CD4-positive, alpha-beta T cell treated with Interleukin-2 at 100 ng/mL for 4 hours (primary cell): ENCODE results near the gene ISOC1.

ENCODE experiments used
- DNase-seq: peaks from one replicate; pipeline ENCODE4 v3.0.0-alpha.2; 2020; ENCODE audit warnings: low spot score

Gene ISOC1

DNA sequence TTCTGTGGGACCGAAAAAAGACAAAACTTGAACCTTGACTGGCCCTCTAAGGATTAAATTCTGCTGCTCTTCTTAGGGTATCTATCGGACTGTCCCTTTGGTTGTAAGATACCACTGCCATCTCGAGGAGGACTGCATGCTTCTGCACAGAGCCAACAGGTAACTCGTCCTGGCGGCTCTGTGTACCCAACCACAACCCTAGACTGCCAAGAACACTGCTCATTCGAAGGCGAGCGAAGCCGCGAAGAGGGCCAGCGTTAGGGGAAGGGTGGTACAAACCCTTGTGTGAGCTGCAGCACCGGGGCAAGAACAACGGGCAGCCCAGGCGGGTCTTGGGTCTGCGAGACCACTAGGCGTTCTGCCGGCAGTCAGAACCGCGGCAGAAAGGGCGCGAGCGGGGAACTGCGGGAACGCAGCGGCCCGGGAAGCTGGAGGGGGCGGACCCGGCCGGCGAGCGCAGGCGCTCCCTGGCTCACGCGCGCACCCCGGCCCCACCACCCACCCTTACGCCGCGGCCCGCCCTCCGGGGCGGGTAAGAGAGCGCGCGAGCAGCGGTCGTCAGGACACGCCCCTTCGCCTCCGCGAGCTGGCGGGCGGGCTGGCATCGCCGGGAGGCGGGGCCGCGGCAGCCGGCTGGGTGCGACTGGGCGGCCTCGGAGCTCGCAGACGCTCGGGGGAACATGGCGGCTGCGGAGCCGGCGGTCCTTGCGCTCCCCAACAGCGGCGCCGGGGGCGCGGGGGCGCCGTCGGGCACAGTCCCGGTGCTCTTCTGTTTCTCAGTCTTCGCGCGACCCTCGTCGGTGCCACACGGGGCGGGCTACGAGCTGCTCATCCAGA is at the start of gene ISOC1:
TSS of gene ISOC1 (plus strand) at position 663 of the 837 bp plus-strand sequence. CDS start at position 681, 18 bp downstream.
- peak; percentile 92 for DNase-seq

DNA sequence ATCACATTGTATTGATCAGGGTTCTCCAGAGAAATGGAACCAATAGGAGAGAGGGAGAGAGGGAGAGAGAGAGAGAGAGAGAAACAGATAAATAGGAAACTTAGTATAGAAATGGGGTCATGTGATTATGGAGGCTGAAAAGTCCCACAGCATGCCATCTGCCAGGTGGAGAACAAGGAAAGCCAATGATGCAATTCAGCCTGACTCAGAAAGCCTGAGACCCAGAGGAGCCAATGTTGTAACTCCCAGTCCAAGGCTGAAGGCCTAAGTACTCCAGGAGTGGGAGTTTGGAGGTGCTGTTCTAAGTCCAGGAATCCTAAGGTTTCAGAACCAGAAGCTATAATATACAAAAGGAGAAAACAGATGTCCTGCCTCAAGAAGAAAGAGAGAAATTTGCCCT is 48.4 kb upstream of the ISOC1 start:
- DNase-seq, result no peak

DNA sequence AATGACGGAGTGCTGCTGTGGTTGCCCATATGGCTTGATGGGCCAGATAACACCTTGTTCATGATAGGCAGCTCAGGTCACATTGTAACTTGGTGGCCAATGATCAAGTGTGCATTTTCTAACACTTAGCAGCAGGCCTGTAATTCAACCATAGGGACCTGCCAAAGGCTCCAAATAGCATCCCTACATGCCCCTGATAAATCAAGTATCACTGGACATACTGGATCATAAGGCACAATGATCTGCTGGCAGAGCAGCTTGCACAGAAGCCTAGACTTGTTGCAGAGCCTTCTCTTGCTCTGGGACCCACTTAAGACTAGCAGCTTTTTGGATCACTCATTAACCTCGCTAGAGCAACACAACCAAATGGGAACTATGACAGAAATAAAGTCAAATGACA is 46.0 kb upstream of the ISOC1 start:
- no peak for DNase-seq

DNA sequence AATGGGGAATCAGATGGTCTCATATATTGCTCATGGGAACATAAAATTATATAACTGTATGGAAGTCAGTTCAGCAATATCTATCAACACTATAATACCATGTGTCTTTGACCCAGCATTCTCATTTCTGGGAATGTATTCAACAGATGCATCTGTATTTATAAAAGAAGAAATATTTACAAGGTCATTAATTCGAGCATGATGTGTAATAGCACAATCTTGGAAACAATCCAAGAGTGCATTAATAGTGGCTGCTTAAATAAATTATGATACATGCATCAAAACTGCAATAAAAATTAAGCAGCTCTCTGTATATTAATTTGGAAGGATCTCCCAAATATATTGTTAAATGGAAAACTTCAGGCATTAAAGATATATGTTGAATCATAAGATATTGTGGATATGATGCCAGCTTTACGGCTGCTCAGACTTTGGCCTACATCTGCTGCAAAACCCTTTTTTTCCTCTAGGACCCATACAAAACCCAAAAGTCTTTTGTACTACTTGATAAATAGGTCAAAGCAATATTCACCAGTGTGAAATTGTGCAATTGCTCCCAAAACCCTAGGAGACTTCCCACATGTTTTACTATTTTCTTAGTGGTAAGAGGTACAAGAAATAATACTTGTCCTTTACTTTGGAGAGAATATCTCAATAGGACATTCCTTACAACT is 45.3 kb upstream of the ISOC1 start:
- no peak for DNase-seq

DNA sequence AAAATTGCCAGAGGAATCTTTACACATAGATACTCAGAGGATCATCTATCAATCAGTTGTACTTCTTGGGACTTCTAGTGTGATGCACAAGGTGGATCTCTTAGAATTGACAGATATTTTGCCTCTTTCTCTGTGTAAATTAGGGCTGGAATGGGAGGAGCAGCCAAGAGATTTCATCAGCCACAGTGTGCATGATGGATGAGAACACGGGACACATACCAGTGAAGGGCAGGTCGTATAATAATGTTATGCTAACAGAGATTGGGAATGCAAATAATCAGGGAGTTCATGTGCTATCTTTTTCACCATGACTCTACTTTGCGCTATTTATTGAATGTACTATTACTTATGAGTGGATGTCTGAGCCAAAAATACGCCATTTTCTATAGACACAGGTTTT is 43.3 kb upstream of the ISOC1 start:
- no peak for DNase-seq

DNA sequence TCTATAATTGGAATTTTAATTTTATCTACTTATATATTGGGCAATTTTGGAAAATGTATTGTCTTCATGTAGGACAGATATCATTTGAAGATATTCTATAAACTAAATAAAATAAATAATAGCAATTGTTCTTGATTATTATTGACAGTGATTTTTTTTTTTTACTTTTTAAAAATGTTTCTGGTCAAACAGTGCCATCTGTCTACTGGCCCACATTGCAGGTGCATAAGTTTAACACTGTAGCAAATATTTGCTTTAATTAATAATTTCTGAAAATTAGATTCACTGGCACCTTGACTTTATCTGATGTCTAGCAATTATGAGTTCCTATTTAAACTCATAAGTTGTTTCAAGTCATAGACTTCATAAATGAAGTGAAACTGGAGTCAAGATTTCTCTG is 41.1 kb upstream of the ISOC1 start:
- DNase-seq, result no peak

DNA sequence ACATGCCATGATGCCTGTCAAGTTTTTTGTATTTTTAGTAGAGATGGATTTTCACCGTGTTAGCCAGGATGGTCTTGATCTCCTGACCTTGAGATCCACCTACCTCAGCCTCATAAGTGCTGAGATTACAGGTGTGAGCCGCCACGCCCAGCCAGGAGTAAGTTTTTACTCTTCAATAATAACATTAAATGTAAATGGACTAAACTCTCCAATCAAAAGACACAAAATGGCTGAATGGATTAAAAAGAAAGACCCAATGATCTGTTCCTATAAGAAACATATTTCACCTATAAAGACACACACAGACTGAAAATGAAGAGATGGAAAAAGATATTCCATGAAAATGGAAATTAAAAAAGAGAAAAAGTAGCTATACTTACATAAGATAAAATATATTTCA is 37.2 kb upstream of the ISOC1 start:
- no peak for DNase-seq

DNA sequence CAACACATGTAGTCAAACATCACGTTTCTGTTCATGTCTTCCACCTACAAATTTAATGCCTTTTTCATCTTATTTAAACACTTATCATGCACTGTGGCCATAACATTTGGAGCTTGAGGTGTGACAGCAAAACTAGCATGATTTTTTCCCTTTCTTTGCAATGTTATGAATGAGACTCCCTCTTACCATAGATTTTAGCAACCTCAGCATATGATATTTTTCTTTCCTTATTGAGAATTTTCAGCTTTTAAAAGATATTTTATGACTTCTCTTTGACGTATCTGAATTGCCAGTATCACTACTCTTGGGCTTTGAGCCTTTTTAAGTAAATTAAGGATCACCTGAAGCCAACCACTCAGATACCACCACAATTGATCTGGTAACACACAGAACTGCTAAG is 32.7 kb upstream of the ISOC1 start:
- DNase-seq, result no peak

DNA sequence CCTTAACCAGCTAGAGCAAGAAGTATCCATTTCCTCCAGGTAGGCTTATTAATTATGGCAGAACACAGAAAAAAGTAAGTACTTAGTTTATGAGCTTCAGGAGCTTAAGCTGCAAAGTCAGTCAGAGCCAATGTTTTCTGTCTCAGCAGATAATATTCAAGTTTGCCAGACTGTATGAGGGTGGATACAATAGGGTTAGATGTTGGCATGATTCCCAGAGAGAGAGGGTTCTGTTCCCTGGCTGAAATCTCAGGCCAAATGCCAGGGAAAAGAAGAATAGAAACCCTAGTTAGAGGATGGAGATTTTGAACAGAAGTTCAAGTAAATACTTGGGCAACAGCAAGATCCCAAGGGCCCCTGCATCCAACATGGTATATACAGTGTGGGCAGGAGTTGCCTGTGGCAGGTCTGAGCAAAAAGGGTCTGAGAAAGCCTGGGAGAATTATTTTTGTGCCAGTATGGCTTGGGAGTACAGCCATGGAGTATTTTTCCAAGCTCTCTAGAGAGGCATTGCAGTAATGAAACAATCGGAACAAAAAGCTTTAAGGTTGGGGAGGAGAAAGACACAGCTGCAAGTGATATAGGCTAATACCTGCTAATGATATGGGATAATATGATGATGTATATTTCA is 31.0 kb upstream of the ISOC1 start:
- no peak for DNase-seq

DNA sequence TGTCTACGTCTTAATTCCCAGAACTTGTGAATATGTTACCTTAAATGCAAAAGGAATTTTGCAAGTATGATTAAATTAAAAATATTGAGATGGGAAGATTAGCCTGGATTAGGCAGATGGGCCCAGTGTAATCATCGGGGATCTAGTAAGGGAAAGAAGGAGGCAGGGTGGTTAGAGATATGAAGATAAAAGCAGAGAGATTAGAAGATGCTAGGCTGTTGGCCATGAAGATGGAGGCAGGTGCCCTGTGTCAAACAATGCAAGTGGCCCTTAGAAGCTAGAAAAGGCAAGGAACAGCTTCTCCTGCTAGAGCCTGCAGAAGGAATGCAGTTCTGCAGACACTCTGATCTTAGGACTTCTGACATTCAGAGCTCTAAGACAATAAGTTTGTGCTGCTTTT is 28.8 kb upstream of the ISOC1 start:
- DNase-seq, result no peak

DNA sequence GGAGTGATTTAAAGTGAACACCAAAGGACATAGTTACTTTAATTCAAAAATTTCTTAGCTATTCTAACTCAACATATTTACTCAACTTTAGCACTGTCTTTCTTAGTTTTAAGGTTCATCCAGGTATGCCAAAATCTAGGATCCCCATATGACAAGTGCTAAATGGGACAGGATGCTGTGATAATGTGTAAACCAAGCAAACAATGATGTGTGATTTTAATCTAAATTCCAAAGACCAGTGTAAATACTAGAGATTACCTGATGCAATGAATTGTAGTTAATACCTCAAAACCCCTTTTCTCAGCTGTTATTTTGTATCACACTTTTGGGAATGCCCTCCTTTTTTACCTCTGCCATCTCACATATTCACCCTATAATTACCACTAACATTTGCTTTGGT is 26.8 kb upstream of the ISOC1 start:
- DNase-seq, result no peak

DNA sequence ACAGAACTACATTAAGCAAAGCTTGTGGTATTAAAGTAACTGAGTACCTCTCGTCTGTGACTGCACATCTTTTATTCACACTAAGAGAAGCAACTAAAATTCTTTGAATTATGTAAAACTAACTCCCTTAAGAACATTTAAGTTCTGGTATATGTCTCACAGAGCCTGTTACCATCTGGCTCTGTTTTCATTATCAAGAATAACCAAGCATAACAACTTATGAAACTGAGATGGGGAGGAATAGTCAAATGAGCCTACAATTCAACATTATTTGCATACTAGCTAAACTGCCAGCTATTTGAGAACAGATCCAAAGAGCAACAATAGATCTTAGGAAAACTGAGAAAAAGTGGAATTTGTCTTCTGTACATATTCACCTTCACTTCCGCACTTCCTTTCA is 25.3 kb upstream of the ISOC1 start:
- no peak for DNase-seq

DNA sequence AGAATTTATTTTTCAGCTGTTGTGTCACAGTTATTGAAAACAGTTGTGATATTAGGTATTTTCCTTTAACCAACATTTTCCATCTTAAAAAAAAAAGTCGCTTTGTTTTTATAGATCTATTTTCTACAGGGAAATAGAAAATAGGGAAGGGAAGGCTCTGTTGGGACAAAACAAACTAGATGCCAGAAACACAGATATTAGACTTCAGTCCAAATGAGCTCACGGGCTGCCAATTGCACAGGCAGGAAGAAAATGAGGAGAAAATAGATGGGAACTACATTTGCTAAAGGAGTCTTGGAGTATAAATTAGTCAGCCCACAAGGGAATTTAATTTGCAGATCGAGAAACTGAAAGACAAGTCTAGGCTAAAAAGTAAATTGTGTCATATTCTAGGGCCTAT is 21.4 kb upstream of the ISOC1 start:
- no peak for DNase-seq

DNA sequence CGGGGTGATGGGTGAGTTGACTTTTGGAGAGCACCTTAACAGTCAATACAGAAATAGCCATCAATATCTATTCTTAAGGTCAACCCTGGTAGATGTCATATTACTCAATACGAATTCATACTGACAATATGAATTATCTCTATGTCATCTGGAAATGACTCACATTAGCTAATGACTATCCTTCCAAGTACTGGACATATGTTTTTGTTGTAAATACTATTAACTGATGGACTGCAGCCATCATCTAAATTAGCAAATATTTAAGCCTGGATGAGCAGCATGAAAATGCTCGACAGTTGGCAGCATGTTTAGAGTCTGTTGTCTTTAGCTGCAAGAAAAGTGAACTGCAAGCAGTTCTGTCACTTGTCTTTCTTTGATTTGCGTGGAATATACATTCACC is 19.6 kb upstream of the ISOC1 start:
- DNase-seq, result no peak

DNA sequence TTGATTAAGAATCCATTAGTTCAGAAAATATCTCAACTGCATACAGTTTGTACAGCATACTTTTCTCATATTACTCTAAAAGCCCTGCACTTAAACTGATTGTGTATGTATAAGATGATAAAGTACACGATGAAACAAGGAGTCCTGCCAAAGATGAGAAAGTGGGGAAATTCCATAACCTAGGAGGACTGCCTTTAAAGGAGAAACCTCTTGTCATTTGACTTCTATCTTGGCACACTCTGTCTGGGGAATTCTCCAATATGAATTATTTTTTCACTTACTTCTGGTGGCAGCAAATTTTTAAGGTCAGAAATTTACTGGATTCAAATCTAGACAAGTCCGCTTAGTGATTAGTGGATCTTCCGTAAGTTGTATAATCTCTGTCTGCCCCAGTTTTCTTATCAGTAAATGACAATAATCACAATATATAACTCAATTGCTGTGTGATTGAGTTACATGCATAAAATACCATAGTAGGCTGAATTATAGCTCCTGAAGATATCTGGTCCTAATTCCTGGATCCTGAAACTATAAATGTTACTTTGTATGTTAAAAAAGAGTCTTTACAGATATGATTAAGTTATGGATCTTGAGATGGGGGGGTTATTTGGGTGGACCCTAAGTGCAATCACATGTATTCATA is 17.0 kb upstream of the ISOC1 start:
- no peak for DNase-seq

DNA sequence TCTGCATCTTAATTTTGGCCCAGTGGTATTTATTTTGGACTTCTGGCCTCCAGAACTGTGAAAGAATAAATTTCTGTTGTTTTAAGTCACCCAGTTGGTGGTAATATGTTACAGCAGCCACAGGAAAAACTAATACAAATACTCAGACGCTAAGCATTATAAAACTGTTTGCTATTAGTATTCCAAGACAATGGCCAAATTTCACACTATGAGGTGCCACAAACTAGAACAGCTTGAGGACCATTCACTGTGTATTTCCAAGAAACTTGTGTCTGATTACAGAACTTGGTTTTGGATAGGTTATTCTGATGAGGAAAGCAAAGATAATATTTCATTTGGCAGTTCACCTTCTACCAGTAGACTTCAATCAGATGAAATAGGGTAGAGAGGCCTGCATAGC is 16.3 kb upstream of the ISOC1 start:
- DNase-seq, result no peak

DNA sequence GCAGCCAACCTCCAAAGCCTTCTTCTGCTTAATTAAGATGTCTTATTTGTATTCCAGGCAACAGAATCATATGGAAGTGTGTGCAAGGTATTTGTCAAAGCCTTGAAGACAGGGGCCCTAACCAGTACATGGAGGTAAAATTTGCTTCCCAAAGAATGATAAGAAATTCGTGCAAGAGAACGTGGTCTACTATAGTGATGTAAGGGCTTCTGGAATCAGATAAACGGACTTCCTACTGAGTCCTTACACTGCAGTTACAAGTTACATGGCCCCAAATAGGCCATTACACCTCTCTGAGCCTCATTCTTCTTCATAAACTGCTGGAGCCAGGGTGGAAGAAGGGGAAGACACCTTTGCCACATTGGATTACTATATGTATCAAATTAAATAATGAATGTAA is 15.9 kb upstream of the ISOC1 start:
- no peak for DNase-seq

DNA sequence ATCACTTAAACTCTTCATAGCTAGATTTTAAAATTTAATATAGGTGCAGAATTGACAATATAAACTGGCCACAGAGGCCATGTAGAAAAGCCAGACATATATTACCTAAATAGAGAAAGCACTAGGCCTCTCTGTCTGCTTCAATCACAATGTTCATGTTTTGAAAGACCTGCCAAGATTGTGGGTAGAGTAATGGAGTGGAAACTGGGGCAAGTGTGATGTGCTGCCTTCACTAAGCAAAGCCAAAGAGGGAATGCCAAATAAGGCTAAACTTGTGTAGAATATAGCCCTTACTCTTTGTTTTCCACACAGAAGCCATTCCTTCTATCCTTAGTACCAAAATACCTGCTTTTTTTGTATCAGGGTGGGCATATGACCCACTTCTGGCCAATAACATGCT is 15.1 kb upstream of the ISOC1 start:
- no peak for DNase-seq

DNA sequence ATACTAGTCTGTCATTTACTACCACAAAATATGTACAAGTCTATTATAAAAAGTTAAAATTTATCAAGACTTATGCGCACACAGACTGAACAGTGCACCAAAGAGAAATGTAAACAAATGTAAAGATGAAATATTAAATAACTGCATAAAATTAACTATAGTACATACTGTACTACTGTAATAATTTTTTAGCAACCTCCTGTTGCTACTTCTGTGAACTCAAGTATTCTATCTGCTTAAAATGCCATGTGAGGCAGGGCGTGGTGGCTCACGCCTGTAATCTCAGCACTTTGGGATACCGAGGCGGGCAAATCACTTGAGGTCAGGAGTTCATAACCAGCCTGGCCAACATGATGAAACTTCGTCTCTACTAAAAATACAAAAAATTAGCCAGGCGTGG is 13.8 kb upstream of the ISOC1 start:
- DNase-seq, result no peak

DNA sequence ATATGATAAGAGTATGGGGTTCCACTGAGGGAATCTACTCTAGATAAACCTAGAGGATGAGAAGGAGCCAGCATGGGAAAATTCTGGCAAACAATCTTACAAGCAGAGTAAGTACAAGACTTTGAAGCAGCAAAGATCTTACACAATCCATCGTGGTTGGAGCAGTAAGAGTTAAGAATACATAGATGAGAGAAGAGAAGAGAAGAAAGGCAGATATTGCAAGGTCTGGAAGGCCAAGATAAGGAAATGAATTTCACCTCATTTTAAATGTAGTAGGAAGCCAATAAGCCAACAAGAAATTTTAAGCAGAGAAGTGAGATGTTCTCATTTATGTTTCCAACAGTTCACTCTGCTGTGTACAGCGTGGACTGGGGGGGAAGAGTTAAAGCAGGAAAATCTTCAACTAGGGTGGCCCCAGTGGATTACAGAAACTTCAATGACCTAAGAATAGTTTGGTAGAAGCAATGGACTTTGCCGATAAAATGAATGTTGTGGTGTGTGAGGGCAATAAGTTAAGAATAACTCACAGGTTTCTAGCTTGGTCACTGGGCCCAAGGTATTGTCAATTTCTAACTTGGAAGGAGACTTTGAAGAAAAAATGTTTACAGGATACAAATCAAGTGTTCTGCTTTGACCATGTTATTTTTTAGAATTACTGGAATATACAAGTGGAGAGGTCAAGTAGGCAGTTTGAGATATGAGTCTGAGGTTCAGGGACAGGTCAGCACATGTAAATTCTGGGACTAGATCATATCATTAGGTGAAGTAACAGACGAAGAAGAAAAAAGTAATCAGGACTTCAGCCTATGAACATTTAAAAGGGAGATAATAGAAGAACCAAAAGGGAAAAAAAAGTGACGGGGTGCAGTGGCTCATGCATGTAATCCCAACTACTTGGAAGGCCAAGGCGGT is 12.1 kb upstream of the ISOC1 start:
- no peak for DNase-seq
